Parathyroid adenoma (tissue), 2 donors: Measurements from ENCODE around the gene CTU1.

ENCODE experiments used
- H2AFZ ChIP-seq: fragments of 300-600 bp; sonication (generic); one replicate; pipeline ENCODE4 v1.7.0; 2017; ENCODE audit warnings: antibody characterized with exemption, mild to moderate bottlenecking
- H3K27ac ChIP-seq: fragments of 300-600 bp; sonication (generic); one replicate; pipeline ENCODE4 v1.7.0; 2017
- H3K27me3 ChIP-seq: fragments of 300-600 bp; sonication (generic); one replicate; pipeline ENCODE4 v1.7.0; 2017; ENCODE audit warnings: low read length; ENCODE audit not compliant: control insufficient read depth, insufficient read depth
- H3K36me3 ChIP-seq: fragments of 300-600 bp; sonication (generic); one replicate; pipeline ENCODE4 v1.7.0; 2017; ENCODE audit warnings: low read length; ENCODE audit not compliant: control insufficient read depth, insufficient read depth
- H3K4me1 ChIP-seq: fragments of 300-600 bp; sonication (generic); one replicate; pipeline ENCODE4 v1.7.0; 2017; ENCODE audit warnings: control low read depth
- H3K4me2 ChIP-seq: fragments of 300-600 bp; sonication (generic); one replicate; pipeline ENCODE4 v1.7.0; 2017; ENCODE audit warnings: low read length
- H3K4me3 ChIP-seq: fragments of 300-600 bp; sonication (generic); one replicate; pipeline ENCODE4 v1.7.0; 2017; ENCODE audit warnings: low read depth, low read length
- H3K79me2 ChIP-seq: fragments of 300-600 bp; sonication (generic); one replicate; pipeline ENCODE4 v1.7.0; 2017; ENCODE audit warnings: control low read depth
- H3K9ac ChIP-seq: fragments of 300-600 bp; sonication (generic); one replicate; pipeline ENCODE4 v1.7.0; 2017; ENCODE audit warnings: mild to moderate bottlenecking
- H3K9me3 ChIP-seq: fragments of 300-600 bp; sonication (generic); one replicate; pipeline ENCODE4 v1.7.0; 2017; ENCODE audit warnings: low read length; ENCODE audit not compliant: control insufficient read depth
- TF ChIP-seq, protein P1 (sequence below): fragments of 300-600 bp; sonication (generic); IDR thresholded peaks from one replicate; pipeline ENCODE4 v1.7.0; 2017; ENCODE audit warnings: antibody characterized with exemption, mild to moderate bottlenecking
- donor health status: primary hyperparathyroidism.

The CTU1 gene

GRCh38 chr19:51119611-51120010, 11.4 kb upstream of the CTU1 start:
- no peak overlapping the region for H3K27ac ChIP-seq
- no peaks in the 10 kb centered on the region for H3K79me2 ChIP-seq
- H3K27me3 ChIP-seq = no peaks in the 10 kb centered on the region
- peaks cover 7% of the 10 kb centered on the region for H3K4me1 ChIP-seq
- no peak overlapping the region for H3K4me3 ChIP-seq
- no peak overlapping the region for H3K4me2 ChIP-seq
- H2AFZ ChIP-seq = no peak overlapping the region
- no peaks in the 10 kb centered on the region for H3K36me3 ChIP-seq
- TF ChIP-seq, protein P1, sequence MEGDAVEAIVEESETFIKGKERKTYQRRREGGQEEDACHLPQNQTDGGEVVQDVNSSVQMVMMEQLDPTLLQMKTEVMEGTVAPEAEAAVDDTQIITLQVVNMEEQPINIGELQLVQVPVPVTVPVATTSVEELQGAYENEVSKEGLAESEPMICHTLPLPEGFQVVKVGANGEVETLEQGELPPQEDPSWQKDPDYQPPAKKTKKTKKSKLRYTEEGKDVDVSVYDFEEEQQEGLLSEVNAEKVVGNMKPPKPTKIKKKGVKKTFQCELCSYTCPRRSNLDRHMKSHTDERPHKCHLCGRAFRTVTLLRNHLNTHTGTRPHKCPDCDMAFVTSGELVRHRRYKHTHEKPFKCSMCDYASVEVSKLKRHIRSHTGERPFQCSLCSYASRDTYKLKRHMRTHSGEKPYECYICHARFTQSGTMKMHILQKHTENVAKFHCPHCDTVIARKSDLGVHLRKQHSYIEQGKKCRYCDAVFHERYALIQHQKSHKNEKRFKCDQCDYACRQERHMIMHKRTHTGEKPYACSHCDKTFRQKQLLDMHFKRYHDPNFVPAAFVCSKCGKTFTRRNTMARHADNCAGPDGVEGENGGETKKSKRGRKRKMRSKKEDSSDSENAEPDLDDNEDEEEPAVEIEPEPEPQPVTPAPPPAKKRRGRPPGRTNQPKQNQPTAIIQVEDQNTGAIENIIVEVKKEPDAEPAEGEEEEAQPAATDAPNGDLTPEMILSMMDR = no peak
- H3K9me3 ChIP-seq = no peaks in the 10 kb centered on the region
- no peak overlapping the region for H3K9ac ChIP-seq

DNA sequence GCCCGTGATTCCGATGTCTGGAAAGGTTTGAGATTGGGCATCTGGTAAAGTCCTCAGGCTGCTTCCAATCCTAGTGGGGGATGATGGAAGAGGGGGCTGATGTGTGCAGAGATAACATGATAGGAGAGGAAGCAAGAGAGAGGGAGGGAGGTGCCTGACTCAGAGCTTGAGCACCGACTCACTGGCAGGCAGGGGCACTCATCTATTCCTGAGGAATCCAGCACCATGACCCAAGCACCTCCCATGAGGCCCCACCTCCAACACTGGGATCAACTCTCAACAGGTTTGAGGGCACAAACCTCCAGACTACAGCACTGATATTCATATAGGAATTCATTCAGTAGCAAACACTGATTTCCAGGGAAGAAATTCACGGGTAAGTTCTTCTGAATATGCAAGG, 10.9 kb upstream of the CTU1 start:
- Histone ChIP-seq H3K36me3 (no peaks in the 10 kb centered on the region), H3K27me3 (no peaks in the 10 kb centered on the region), H3K4me3 (no peak overlapping the region), H3K4me2 (no peak overlapping the region), H2AFZ (no peak overlapping the region), H3K27ac (no peak overlapping the region), H3K79me2 (no peaks in the 10 kb centered on the region), H3K4me1 (peaks cover 2% of the 10 kb centered on the region), H3K9ac (no peak overlapping the region), H3K9me3 (no peaks in the 10 kb centered on the region)
- TF ChIP-seq, protein P1 = no peak

- Histone ChIP-seq H3K36me3 (no peaks in the 10 kb centered on the region), H3K4me1 (peaks cover 8% of the 10 kb centered on the region), H3K4me2 (no peak overlapping the region), H3K27me3 (no peaks in the 10 kb centered on the region), H3K9me3 (no peaks in the 10 kb centered on the region), H3K27ac (no peak overlapping the region), H3K4me3 (no peak overlapping the region), H3K79me2 (no peaks in the 10 kb centered on the region), H3K9ac (no peak overlapping the region), H2AFZ (no peak overlapping the region)
- TF ChIP-seq, protein P1 = no peak
Measured at GRCh38 chr19:51116736-51117286, 8.6 kb upstream of the CTU1 start.

- peaks cover 14% of the 10 kb centered on the region for H3K4me1 ChIP-seq
- no peak overlapping the region for H3K4me2 ChIP-seq
- no peaks in the 10 kb centered on the region for H3K27me3 ChIP-seq
- no peak overlapping the region for H2AFZ ChIP-seq
- no peaks in the 10 kb centered on the region for H3K79me2 ChIP-seq
- H3K27ac ChIP-seq = no peak overlapping the region
- no peaks in the 10 kb centered on the region for H3K9me3 ChIP-seq
- H3K9ac ChIP-seq = no peak overlapping the region
- H3K36me3 ChIP-seq = no peaks in the 10 kb centered on the region
- H3K4me3 ChIP-seq = no peak overlapping the region
- TF ChIP-seq, protein P1 = no peak
Measured at GRCh38 chr19:51114087-51114729, 6.0 kb upstream of the CTU1 start.

DNA sequence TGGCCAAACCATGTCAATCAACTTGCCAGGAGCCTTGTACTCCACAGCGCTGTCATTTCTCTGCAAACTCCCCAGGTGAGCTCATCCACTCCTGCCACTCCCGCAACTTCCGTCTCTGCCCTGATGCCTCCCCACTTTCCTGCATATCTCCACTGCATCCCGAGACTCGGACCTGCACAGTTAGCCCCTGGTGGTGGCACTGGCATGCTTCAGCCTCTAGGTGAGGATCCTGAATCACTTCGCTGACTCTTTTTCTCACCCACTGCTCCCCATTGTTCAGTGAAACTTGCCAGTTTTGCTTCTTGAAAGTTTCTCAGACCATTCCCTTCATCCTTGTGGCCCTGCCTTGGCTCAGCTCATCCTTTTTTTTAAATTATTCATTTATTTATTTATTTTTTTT, 3.4 kb upstream of the CTU1 start:
- no peak overlapping the region for H3K4me2 ChIP-seq
- no peaks in the 10 kb centered on the region for H3K9me3 ChIP-seq
- peaks cover 24% of the 10 kb centered on the region for H3K4me1 ChIP-seq
- no peak overlapping the region for H3K4me3 ChIP-seq
- H2AFZ ChIP-seq = peak overlapping the region; percentile 61
- TF ChIP-seq, protein P1 = peak; percentile 48
- H3K27me3 ChIP-seq = no peaks in the 10 kb centered on the region
- no peak overlapping the region for H3K27ac ChIP-seq
- H3K36me3 ChIP-seq = no peaks in the 10 kb centered on the region
- H3K79me2 ChIP-seq = peaks cover 14% of the 10 kb centered on the region
- no peak overlapping the region for H3K9ac ChIP-seq
